ENCODE data around the gene TPMT. TPM values are rescaled to one million over a fixed set of nuclear protein-coding genes. Genes with fewer than 3 reads are reported as not detected.

The TPMT gene
- total RNA-seq, 1 experiment from 2014 or later, result 19.8 TPM

GRCh38 chr6:18168264-18168663 is 13.4 kb upstream of the TPMT start:
- BruUV-seq (replicated peaks), result no TSS peak
- ChIA-PET CTCF (no interaction called here), POLR2A (ENCODE audit: unreplicated experiment) (no interaction called here)
- ATAC-seq (no peak), DNase-seq (no peak)
- Histone ChIP-seq H3F3A (ENCODE audit: low read length, unreplicated experiment) (no peaks in the 10 kb centered on the region), H3K27me3 (ENCODE audit: low read length) (no peaks in the 10 kb centered on the region), H3K27ac (ENCODE audit: low read length) (no peak overlapping the region), H3K4me3 (ENCODE audit: low read length) (no peak overlapping the region), H4K20me1 (ENCODE audit: low read length) (no peaks in the 10 kb centered on the region), H3K9ac (ENCODE audit: low read length) (no peak overlapping the region), H3K9me3 (ENCODE audit: low read length) (no peaks in the 10 kb centered on the region), H3K9me2 (replicated peaks; ENCODE audit: low read length) (no peaks in the 10 kb centered on the region), H2AFZ (ENCODE audit: low read length) (no peak overlapping the region), H3K4me2 (ENCODE audit: low read length) (no peak overlapping the region), H3K36me3 (ENCODE audit: low read depth, low read length) (peaks cover 12% of the 10 kb centered on the region), H3K4me1 (ENCODE audit: insufficient read depth, low read length) (peaks cover 11% of the 10 kb centered on the region), H3K79me2 (ENCODE audit: low read length) (no peaks in the 10 kb centered on the region)
- intact Hi-C loops (cut with micrococcal nuclease), result no loop called here
- no peak for TF ChIP-seq CTCF (conservative IDR thresholded peaks at IDR 0.05; ENCODE audit: low read depth, low read length)
- TF ChIP-seq EZH2 (IDR thresholded peaks at IDR 0.05; ENCODE audit: low read length, unreplicated experiment), result no peak
- no peak for TF ChIP-seq EZH2phosphoT487 (IDR thresholded peaks at IDR 0.05; ENCODE audit: borderline replicate concordance, low read length)

- Histone ChIP-seq H4K20me1 (ENCODE audit: low read length) (no peaks in the 10 kb centered on the region), H3K9me3 (ENCODE audit: low read length) (no peaks in the 10 kb centered on the region), H3K9me2 (replicated peaks; ENCODE audit: low read length) (no peaks in the 10 kb centered on the region), H3K4me3 (ENCODE audit: low read length) (no peak overlapping the region), H3K36me3 (ENCODE audit: low read depth, low read length) (peaks cover 21% of the 10 kb centered on the region), H3K79me2 (ENCODE audit: low read length) (no peaks in the 10 kb centered on the region), H3K4me1 (ENCODE audit: insufficient read depth, low read length) (peaks cover 11% of the 10 kb centered on the region), H3K4me2 (ENCODE audit: low read length) (no peak overlapping the region), H2AFZ (ENCODE audit: low read length) (no peak overlapping the region), H3K27me3 (ENCODE audit: low read length) (no peaks in the 10 kb centered on the region), H3K9ac (ENCODE audit: low read length) (no peak overlapping the region), H3F3A (ENCODE audit: low read length, unreplicated experiment) (no peaks in the 10 kb centered on the region), H3K27ac (ENCODE audit: low read length) (peak overlapping the region; percentile 38)
- TF ChIP-seq EZH2phosphoT487 (IDR thresholded peaks at IDR 0.05; ENCODE audit: borderline replicate concordance, low read length), result no peak
- no peak for TF ChIP-seq CTCF (conservative IDR thresholded peaks at IDR 0.05; ENCODE audit: low read depth, low read length)
- no peak for TF ChIP-seq EZH2 (IDR thresholded peaks at IDR 0.05; ENCODE audit: low read length, unreplicated experiment)
- POLR2A ChIA-PET (ENCODE audit: unreplicated experiment), result interaction anchor here (0.7 kb wide), 1 partner anchor 76 kb away, joined by 10 read pairs; no protein-coding TSS in a partner anchor
- DNase-seq (peak; percentile 45), ATAC-seq (peak; percentile 96)
- no TSS peak for BruUV-seq (replicated peaks)
- CTCF ChIA-PET, result no interaction called here
- intact Hi-C loops (cut with micrococcal nuclease), result no loop called here
Observed at GRCh38 chr6:18166312-18167036, 11.6 kb upstream of the TPMT start.

DNA sequence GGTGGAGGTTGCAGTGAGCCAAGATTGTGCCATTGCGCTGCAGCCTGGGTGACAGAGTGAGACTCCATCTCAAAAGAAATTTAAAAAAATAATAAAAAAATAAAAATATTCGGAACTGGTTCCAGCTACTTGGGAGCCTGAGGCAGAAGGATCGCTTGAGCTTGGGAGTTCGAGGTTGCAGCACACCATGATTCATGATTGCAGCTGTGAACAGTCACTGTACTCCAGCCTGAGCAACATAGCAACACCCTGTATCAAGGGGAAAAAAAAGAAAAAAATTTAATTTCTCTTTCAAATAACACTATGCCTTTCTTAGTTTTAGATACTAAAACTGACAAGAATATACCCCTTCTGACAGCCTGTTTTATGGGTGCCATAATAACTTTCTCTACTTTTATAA is 10.9 kb upstream of the TPMT start:
- Histone ChIP-seq H3K4me1 (ENCODE audit: insufficient read depth, low read length) (peaks cover 11% of the 10 kb centered on the region), H3K27me3 (ENCODE audit: low read length) (no peaks in the 10 kb centered on the region), H2AFZ (ENCODE audit: low read length) (no peak overlapping the region), H3K27ac (ENCODE audit: low read length) (no peak overlapping the region), H3F3A (ENCODE audit: low read length, unreplicated experiment) (no peaks in the 10 kb centered on the region), H3K4me2 (ENCODE audit: low read length) (no peak overlapping the region), H4K20me1 (ENCODE audit: low read length) (no peaks in the 10 kb centered on the region), H3K9me3 (ENCODE audit: low read length) (no peaks in the 10 kb centered on the region), H3K36me3 (ENCODE audit: low read depth, low read length) (peaks cover 21% of the 10 kb centered on the region), H3K9me2 (replicated peaks; ENCODE audit: low read length) (no peaks in the 10 kb centered on the region), H3K79me2 (ENCODE audit: low read length) (no peaks in the 10 kb centered on the region), H3K9ac (ENCODE audit: low read length) (no peak overlapping the region), H3K4me3 (ENCODE audit: low read length) (no peak overlapping the region)
- intact Hi-C loops (cut with micrococcal nuclease), result no loop called here
- CTCF ChIA-PET, result no interaction called here
- ATAC-seq (no peak; the same call in 1 of the 2 replicates), DNase-seq (no peak)
- POLR2A ChIA-PET (ENCODE audit: unreplicated experiment), result interaction anchor here (0.7 kb wide), 1 partner anchor 76 kb away, joined by 10 read pairs; no protein-coding TSS in a partner anchor
- no TSS peak for BruUV-seq (replicated peaks)
- no peak for TF ChIP-seq EZH2phosphoT487 (IDR thresholded peaks at IDR 0.05; ENCODE audit: borderline replicate concordance, low read length)
- no peak for TF ChIP-seq EZH2 (IDR thresholded peaks at IDR 0.05; ENCODE audit: low read length, unreplicated experiment)
- TF ChIP-seq CTCF (conservative IDR thresholded peaks at IDR 0.05; ENCODE audit: low read depth, low read length), result no peak

Measured in PC-3 (cell line).